NT2/D1 (cell line): Measurements from ENCODE around the gene CLEC16A.

ENCODE experiments used
- SUZ12 ChIP-seq: IDR thresholded peaks from 2 replicates; pipeline ENCODE4 v1.6.1; 2011; ENCODE audit not compliant: insufficient read length, insufficient read depth; ENCODE audit errors: extremely low read depth
- ZNF274 ChIP-seq: IDR thresholded peaks from 2 replicates; pipeline ENCODE4 v1.6.1; 2011; ENCODE audit warnings: mild to moderate bottlenecking, low read depth, low read length

- TF ChIP-seq SUZ12, result no peak
- TF ChIP-seq ZNF274, result no peak
These were observed 247.3 kb downstream of the CLEC16A start for GRCh38 chr16:11191665-11192064.
